KMS-11 (cell line): Measurements from ENCODE around the gene PCDHGA7.
"Not testable (repeated sequence)": the region's sequence is repeated elsewhere in the genome, so short reads cannot be mapped to it uniquely, and the experiment has no call there.

Experiments used
- H2AFZ ChIP-seq: fragments of 200-600 bp; sonication (generic); 2 replicates; pipeline ENCODE4 v1.6.1; 2016; ENCODE audit warnings: antibody characterized with exemption, mixed run types, low read depth
- H3K27ac ChIP-seq: fragments of 200-600 bp; sonication (generic); 2 replicates; pipeline ENCODE4 v1.6.1; 2016; ENCODE audit warnings: mild to moderate bottlenecking, mixed run types
- H3K27me3 ChIP-seq: fragments of 200-600 bp; sonication (generic); 2 replicates; pipeline ENCODE4 v1.6.1; 2017; ENCODE audit warnings: mild to moderate bottlenecking, low read depth, mixed run types, moderate library complexity; ENCODE audit not compliant: insufficient read depth
- H3K36me3 ChIP-seq: fragments of 200-600 bp; sonication (generic); 2 replicates; pipeline ENCODE4 v1.6.1; 2017; ENCODE audit warnings: mild to moderate bottlenecking, mixed run types; ENCODE audit not compliant: insufficient read depth
- H3K4me1 ChIP-seq: fragments of 200-600 bp; sonication (generic); 2 replicates; pipeline ENCODE4 v1.6.1; 2016; ENCODE audit warnings: mild to moderate bottlenecking, low read depth, mixed run types; ENCODE audit not compliant: poor library complexity, severe bottlenecking
- H3K4me2 ChIP-seq: fragments of 200-600 bp; sonication (generic); 2 replicates; pipeline ENCODE4 v1.7.0; 2016; ENCODE audit warnings: mild to moderate bottlenecking, mixed run types
- H3K4me3 ChIP-seq: fragments of 200-600 bp; sonication (generic); IDR thresholded peaks from 2 replicates; pipeline ENCODE4 v1.6.1; 2017; ENCODE audit warnings: low read depth, low read length, mixed read lengths; ENCODE audit not compliant: insufficient read depth
- H3K79me2 ChIP-seq: fragments of 200-600 bp; sonication (generic); 2 replicates; pipeline ENCODE4 v1.6.1; 2016; ENCODE audit warnings: low read depth, mixed run types; ENCODE audit not compliant: insufficient read depth
- H3K9ac ChIP-seq: fragments of 200-600 bp; sonication (generic); 2 replicates; pipeline ENCODE4 v1.6.1; 2016; ENCODE audit warnings: mild to moderate bottlenecking, mixed run types
- H4K20me1 ChIP-seq: fragments of 200-600 bp; sonication (generic); 2 replicates; pipeline ENCODE4 v1.6.1; 2016; ENCODE audit warnings: mild to moderate bottlenecking, mixed run types; ENCODE audit not compliant: insufficient read depth
- TF ChIP-seq, protein P1 (sequence below): fragments of 200-600 bp; sonication (generic); conservative IDR thresholded peaks from 2 replicates; pipeline ENCODE4 v1.6.1; 2017; ENCODE audit warnings: low read depth, mild to moderate bottlenecking, antibody characterized with exemption, low read length, moderate library complexity, mixed read lengths

PCDHGA7 gene

DNA sequence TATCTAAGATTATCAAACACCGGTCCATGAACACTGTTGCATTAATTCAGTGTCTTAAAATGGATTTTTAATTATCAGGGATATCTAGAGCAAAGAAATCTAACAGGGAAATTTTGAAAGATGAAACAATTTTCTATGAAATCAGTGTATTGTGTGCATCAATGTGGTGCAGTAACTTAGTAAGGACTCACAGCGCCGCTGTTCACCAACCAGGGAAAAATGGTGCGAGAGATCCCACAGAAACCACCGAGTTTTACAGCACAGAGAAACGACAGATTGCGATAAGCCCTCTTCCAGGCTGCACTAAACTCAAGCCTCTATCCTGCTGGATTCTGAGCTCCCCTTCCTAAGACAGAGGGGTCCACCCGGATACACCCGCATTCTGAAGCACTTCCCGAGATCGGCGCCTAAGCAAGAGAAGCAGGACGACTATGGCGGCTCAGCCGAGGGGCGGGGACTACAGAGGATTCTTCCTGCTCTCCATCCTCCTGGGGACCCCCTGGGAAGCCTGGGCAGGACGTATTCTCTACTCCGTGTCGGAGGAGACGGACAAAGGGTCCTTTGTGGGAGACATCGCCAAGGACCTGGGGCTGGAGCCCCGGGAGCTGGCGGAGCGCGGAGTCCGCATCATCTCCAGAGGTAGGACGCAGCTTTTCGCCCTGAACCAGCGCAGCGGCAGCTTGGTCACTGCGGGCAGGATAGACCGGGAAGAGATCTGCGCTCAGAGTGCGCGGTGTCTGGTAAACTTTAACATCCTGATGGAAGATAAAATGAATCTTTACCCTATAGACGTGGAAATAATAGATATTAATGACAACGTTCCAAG, at the start of gene PCDHGA7:
PCDHGA7 (plus strand) TSS at position 274 of the 826 bp plus-strand sequence; CDS start at position 432, 158 bp downstream.
- Histone ChIP-seq H3K79me2 (no peaks in the 10 kb centered on the region), H3K4me3 (no peak within 1 kb of the TSS), H4K20me1 (no peaks in the 10 kb centered on the region), H2AFZ (no peak within 1 kb of the TSS), H3K4me2 (no peak within 1 kb of the TSS), H3K9ac (no peak within 1 kb of the TSS), H3K36me3 (no peaks in the 10 kb centered on the region), H3K27me3 (no peaks in the 10 kb centered on the region), H3K27ac (no peak within 1 kb of the TSS), H3K4me1 (no peaks in the 10 kb centered on the region)
- TF ChIP-seq, protein P1, sequence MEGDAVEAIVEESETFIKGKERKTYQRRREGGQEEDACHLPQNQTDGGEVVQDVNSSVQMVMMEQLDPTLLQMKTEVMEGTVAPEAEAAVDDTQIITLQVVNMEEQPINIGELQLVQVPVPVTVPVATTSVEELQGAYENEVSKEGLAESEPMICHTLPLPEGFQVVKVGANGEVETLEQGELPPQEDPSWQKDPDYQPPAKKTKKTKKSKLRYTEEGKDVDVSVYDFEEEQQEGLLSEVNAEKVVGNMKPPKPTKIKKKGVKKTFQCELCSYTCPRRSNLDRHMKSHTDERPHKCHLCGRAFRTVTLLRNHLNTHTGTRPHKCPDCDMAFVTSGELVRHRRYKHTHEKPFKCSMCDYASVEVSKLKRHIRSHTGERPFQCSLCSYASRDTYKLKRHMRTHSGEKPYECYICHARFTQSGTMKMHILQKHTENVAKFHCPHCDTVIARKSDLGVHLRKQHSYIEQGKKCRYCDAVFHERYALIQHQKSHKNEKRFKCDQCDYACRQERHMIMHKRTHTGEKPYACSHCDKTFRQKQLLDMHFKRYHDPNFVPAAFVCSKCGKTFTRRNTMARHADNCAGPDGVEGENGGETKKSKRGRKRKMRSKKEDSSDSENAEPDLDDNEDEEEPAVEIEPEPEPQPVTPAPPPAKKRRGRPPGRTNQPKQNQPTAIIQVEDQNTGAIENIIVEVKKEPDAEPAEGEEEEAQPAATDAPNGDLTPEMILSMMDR = no peak

- Histone ChIP-seq H3K4me2 (no peak within 1 kb of the TSS), H3K4me3 (no peak within 1 kb of the TSS), H2AFZ (no peak within 1 kb of the TSS)
Measured at GRCh38 chr5:141338538-141339306, 43.8 kb upstream of the PCDHGA7 start, which contains the start of gene PCDHGA2. Gene PCDHGA2, plus strand, starts transcription at chr5:141338760.

DNA sequence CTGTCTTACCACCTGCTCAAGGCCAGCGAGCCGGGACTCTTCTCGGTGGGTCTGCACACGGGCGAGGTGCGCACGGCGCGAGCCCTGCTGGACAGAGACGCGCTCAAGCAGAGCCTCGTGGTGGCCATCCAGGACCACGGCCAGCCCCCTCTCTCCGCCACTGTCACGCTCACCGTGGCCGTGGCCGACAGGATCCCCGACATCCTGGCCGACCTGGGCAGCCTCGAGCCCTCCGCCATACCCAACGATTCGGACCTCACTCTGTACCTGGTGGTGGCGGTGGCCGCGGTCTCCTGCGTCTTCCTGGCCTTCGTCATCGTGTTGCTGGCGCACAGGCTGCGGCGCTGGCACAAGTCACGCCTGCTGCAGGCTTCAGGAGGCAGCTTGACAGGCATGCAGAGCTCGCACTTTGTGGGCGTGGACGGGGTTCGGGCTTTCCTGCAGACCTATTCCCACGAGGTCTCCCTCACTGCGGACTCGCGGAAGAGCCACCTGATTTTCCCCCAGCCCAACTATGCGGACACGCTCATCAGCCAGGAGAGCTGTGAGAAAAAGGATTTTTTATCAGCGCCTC, 41.7 kb upstream of the PCDHGA7 start:
- H2AFZ ChIP-seq, H3K4me2 ChIP-seq, H4K20me1 ChIP-seq, H3K9ac ChIP-seq, H3K79me2 ChIP-seq, H3K4me3 ChIP-seq, H3K27me3 ChIP-seq, H3K27ac ChIP-seq, H3K4me1 ChIP-seq, H3K36me3 ChIP-seq: not testable (repeated sequence)

More at GRCh38 chr5:141338538-141339306, 43.8 kb upstream of the PCDHGA7 start, which contains the start of gene PCDHGA2:
- H4K20me1 ChIP-seq = no peaks in the 10 kb centered on the region
- TF ChIP-seq, protein P1 = 0 out of 2 replicates have a peak, but pooled peaks have one; percentile 14
- no peak within 1 kb of the TSS for H3K9ac ChIP-seq
- no peak within 1 kb of the TSS for H3K27ac ChIP-seq
- no peaks in the 10 kb centered on the region for H3K36me3 ChIP-seq
- no peaks in the 10 kb centered on the region for H3K27me3 ChIP-seq
- H3K4me1 ChIP-seq = no peaks in the 10 kb centered on the region
- no peaks in the 10 kb centered on the region for H3K79me2 ChIP-seq

- H3K9ac ChIP-seq = no peak overlapping the region
- no peaks in the 10 kb centered on the region for H3K4me1 ChIP-seq
- no peak overlapping the region for H2AFZ ChIP-seq
- no peaks in the 10 kb centered on the region for H3K36me3 ChIP-seq
- H3K79me2 ChIP-seq = no peaks in the 10 kb centered on the region
- H3K4me2 ChIP-seq = no peak overlapping the region
- no peaks in the 10 kb centered on the region for H4K20me1 ChIP-seq
- H3K27ac ChIP-seq = no peak overlapping the region
- TF ChIP-seq, protein P1 = no peak
- H3K4me3 ChIP-seq = no peak overlapping the region
- H3K27me3 ChIP-seq = no peaks in the 10 kb centered on the region
Measured at GRCh38 chr5:141342773-141343172, 39.8 kb upstream of the PCDHGA7 start.
